Mesothelial cell of epicardium (in vitro differentiated cells): ENCODE results near the gene DKK1. TPM values are rescaled to one million over a fixed set of nuclear protein-coding genes. Genes with fewer than 3 reads are reported as not detected.
A peak's percentile ranks its signal among the peaks of the same experiment; 100 is the strongest.

ENCODE experiments used
- DNase-seq, 2 experiments: peaks; one replicate each; pipeline ENCODE4 v3.0.0; 2021; ENCODE audit warnings: low spot score in 2 of 2; ENCODE audit not compliant: unreplicated experiment in 2 of 2
- H3K27ac Mint-ChIP-seq: 2 replicates; pipeline ENCODE4 v1.8.0; 2021; ENCODE audit warnings: mixed read lengths
- H3K27me3 Mint-ChIP-seq: 2 replicates; pipeline ENCODE4 v1.8.0; 2021; ENCODE audit warnings: low read depth, mixed read lengths
- H3K36me3 Mint-ChIP-seq: 2 replicates; pipeline ENCODE4 v1.8.0; 2021; ENCODE audit warnings: mixed read lengths
- H3K4me1 Mint-ChIP-seq: 2 replicates; pipeline ENCODE4 v1.8.0; 2021; ENCODE audit warnings: mixed read lengths
- H3K4me3 Mint-ChIP-seq: 2 replicates; pipeline ENCODE4 v1.8.0; 2021; ENCODE audit warnings: mild to moderate bottlenecking, moderate library complexity, mixed read lengths
- H3K9me3 Mint-ChIP-seq: 2 replicates; pipeline ENCODE4 v1.8.0; 2021; ENCODE audit warnings: mixed read lengths
- CTCF ChIP-seq: fragments of 200-600 bp; sonication (generic); IDR thresholded peaks from one replicate; pipeline ENCODE4 v1.5.0; 2021; ENCODE audit warnings: antibody characterized with exemption; ENCODE audit not compliant: unreplicated experiment
- total RNA-seq: library from RNA; stranded (reverse); gene quantifications from 3 replicates; pipeline ENCODE4 v1.2.1, GENCODE V29; 2021

Gene DKK1
- 12.7 to 13.3 TPM (median 13.0 TPM) in 3 replicates for total RNA-seq

GRCh38 chr10:52313933-52314821 is at the start of gene DKK1:
TSS of gene DKK1 (plus strand) at chr10:52314281. CDS start at chr10:52314435, 154 bp downstream.
- TF ChIP-seq CTCF, result peak; percentile 78
- Mint-ChIP-seq H3K27me3 (peaks cover 77% of the 10 kb centered on the region), H3K4me3 (peak within 1 kb of the TSS; percentile 80), H3K36me3 (no peaks in the 10 kb centered on the region), H3K4me1 (peaks cover 31% of the 10 kb centered on the region), H3K9me3 (no peaks in the 10 kb centered on the region), H3K27ac (no peak within 1 kb of the TSS)
- peak; percentile 24 to 72 for DNase-seq

- H3K4me3 Mint-ChIP-seq, result no peak overlapping the region
- no peaks in the 10 kb centered on the region for H3K9me3 Mint-ChIP-seq
- no peak for TF ChIP-seq CTCF
- H3K27me3 Mint-ChIP-seq, result no peaks in the 10 kb centered on the region
- H3K27ac Mint-ChIP-seq, result no peak overlapping the region
- H3K4me1 Mint-ChIP-seq, result no peaks in the 10 kb centered on the region
- no peak for DNase-seq
- H3K36me3 Mint-ChIP-seq, result no peaks in the 10 kb centered on the region
Observed at GRCh38 chr10:52265131-52265926, 48.8 kb upstream of the DKK1 start.

GRCh38 chr10:52266858-52267257 is 47.2 kb upstream of the DKK1 start:
- Mint-ChIP-seq H3K27ac (no peak overlapping the region), H3K27me3 (no peaks in the 10 kb centered on the region), H3K36me3 (peaks cover 3% of the 10 kb centered on the region), H3K4me1 (no peaks in the 10 kb centered on the region), H3K9me3 (no peaks in the 10 kb centered on the region), H3K4me3 (no peak overlapping the region)
- DNase-seq, result no peak
- no peak for TF ChIP-seq CTCF

- Mint-ChIP-seq H3K27ac (no peak overlapping the region), H3K36me3 (peaks cover 5% of the 10 kb centered on the region), H3K27me3 (no peaks in the 10 kb centered on the region), H3K4me3 (no peak overlapping the region), H3K9me3 (no peaks in the 10 kb centered on the region), H3K4me1 (no peaks in the 10 kb centered on the region)
- no peak for DNase-seq
- no peak for TF ChIP-seq CTCF
Observed at GRCh38 chr10:52268790-52269189, 45.3 kb upstream of the DKK1 start.

- no peak overlapping the region for H3K27ac Mint-ChIP-seq
- H3K4me3 Mint-ChIP-seq, result no peak overlapping the region
Observed at GRCh38 chr10:52269233-52269632, 44.8 kb upstream of the DKK1 start.

More at GRCh38 chr10:52269233-52269632, 44.8 kb upstream of the DKK1 start:
- H3K4me1 Mint-ChIP-seq, result no peaks in the 10 kb centered on the region
- H3K9me3 Mint-ChIP-seq, result peaks cover 3% of the 10 kb centered on the region
- no peak for DNase-seq
- H3K36me3 Mint-ChIP-seq, result peaks cover 5% of the 10 kb centered on the region
- no peak for TF ChIP-seq CTCF
- H3K27me3 Mint-ChIP-seq, result no peaks in the 10 kb centered on the region
